Aorta (tissue), 5 donors: ENCODE data around the gene CDC25B. TPM values are rescaled to one million over a fixed set of nuclear protein-coding genes. Genes with fewer than 3 reads are reported as not detected.

ENCODE experiments used
- ATAC-seq: fragments of 200-7000 bp; cut with Tn5 transposase; one replicate; pipeline ENCODE4 v1.9.1; 2022; ENCODE audit warnings: moderate library complexity; ENCODE audit not compliant: low FRiP score
- DNase-seq, 2 donors: peaks; one replicate each; pipeline ENCODE4 v3.0.0-alpha.2; 2020
- H3K27ac ChIP-seq, 2 donors: one replicate each; pipeline ENCODE4 v1.5.1; 2013; ENCODE audit warnings: low read length in 2 of 2, mild to moderate bottlenecking in 2 of 2, moderate library complexity in 2 of 2, control low read depth in 1 of 2, inconsistent platforms in 1 of 2, low read depth in 1 of 2
- H3K27me3 ChIP-seq, 2 donors: one replicate each; pipeline ENCODE4 v1.6.1; 2013; ENCODE audit warnings: control low read depth in 1 of 2, low read length in 1 of 2, mild to moderate bottlenecking in 1 of 2, moderate library complexity in 1 of 2; ENCODE audit not compliant: insufficient read depth in 2 of 2, control insufficient read depth in 1 of 2
- H3K36me3 ChIP-seq, 2 donors: one replicate each; pipeline ENCODE4 v1.6.1; 2013; ENCODE audit warnings: control low read depth in 1 of 2, low read length in 1 of 2, mild to moderate bottlenecking in 1 of 2; ENCODE audit not compliant: insufficient read depth in 2 of 2, control insufficient read depth in 1 of 2
- H3K4me1 ChIP-seq, 2 donors: one replicate each; pipeline ENCODE4 v1.6.1; 2013; ENCODE audit warnings: low read length in 2 of 2, control low read depth in 1 of 2, mild to moderate bottlenecking in 1 of 2, moderate library complexity in 1 of 2; ENCODE audit not compliant: insufficient read depth in 2 of 2, control insufficient read depth in 1 of 2
- H3K4me3 ChIP-seq, 2 donors: one replicate each; pipeline ENCODE4 v1.5.1; 2013; ENCODE audit warnings: low read length in 2 of 2, control low read depth in 1 of 2, mild to moderate bottlenecking in 1 of 2
- H3K9me3 ChIP-seq: one replicate; pipeline ENCODE4 v1.6.1; 2013; ENCODE audit warnings: mild to moderate bottlenecking, low read length; ENCODE audit not compliant: control insufficient read depth
- WGBS, 2 donors: extraction: QIAGEN DNeasy Blood & Tissue Kit; methylation state at CpG; one replicate each; pipeline ENCODE4 v1.1.7; 2013; 5-methylcytosine and 5-hydroxymethylcytosine counted together
- intact Hi-C, 2 donors: fragments of 100-400 bp; cut with DNase I; formaldehyde crosslinking; loops; one replicate each; pipeline versions ENCODE4 v1.14.2 to v1.15.0; 2022
- polyA plus RNA-seq, 2 donors: library from polyadenylated mRNA; stranded (reverse); fragments of 200-250 nt; gene quantifications; one replicate each; pipeline ENCODE4 v1.2.3, GENCODE V29; 2013
- total RNA-seq, 2 donors: library from RNA; stranded (reverse); fragmentation: NEBNext Ultra II Directional; extraction: Animal tissue kit (Norgen Biotek cat#: 25700); gene quantifications; one replicate each; pipeline ENCODE4 v1.2.1, GENCODE V29; 2021
- donor health status: healthy with polysubstance abuse.
- donor health status: Bipolar disorder and iron deficiency.
- donor health status: DM: no; HTN: no; CAD: no.
- donor health status: DM: no; HTN: no; CAD: no.
- donor health status: DM: yes; HTN: yes; CAD: no.

The CDC25B gene
- total and polyA plus RNA-seq, 4 donors: 9.9 to 87.5 (median 42.9) TPM

- Histone ChIP-seq H3K4me1 (no peaks in the 10 kb centered on the region), H3K4me3 (no peak overlapping the region), H3K36me3 (peaks cover 0 to 7% of the 10 kb centered on the region in 2 donors), H3K27me3 (no peaks in the 10 kb centered on the region), H3K27ac (no peak overlapping the region), H3K9me3 (no peaks in the 10 kb centered on the region)
- intact Hi-C loops: no loop called here
- DNase-seq: no peak
- ATAC-seq: no peak
- WGBS, 2 donors: 78 to 80% methylated on average over 4 of the region's 4 CpGs
These were observed 58.4 kb downstream of the CDC25B start for GRCh38 chr20:3854462-3854871.

Other genes starting within 250 kb of the CDC25B start
- not detected for gene GFRA4, start 132.9 kb upstream of the CDC25B start, total RNA-seq
- not detected for gene GFRA4, start 132.9 kb upstream of the CDC25B start, polyA plus RNA-seq
- gene ADAM33, start 114.3 kb upstream of the CDC25B start, total RNA-seq: 10 to 100 TPM; 39.8 to 96.8 TPM
- gene ADAM33, start 114.3 kb upstream of the CDC25B start, polyA plus RNA-seq: 100 to 1,000 TPM in 1 of 2 donors, 10 to 100 TPM in 1; 36.9 to 352 TPM
- 10 to 100 TPM; 16.8 to 55.8 TPM for gene SIGLEC1, start 83.7 kb upstream of the CDC25B start, total RNA-seq
- gene SIGLEC1, start 83.7 kb upstream of the CDC25B start, polyA plus RNA-seq: 1 to 10 TPM; 2.8 to 4.5 TPM
- gene HSPA12B, start 63.6 kb upstream of the CDC25B start, total RNA-seq: 10 to 100 TPM; 10.8 to 21.2 TPM
- 1 to 10 TPM in 1 of 2 donors, under 1 TPM in 1; 0.25 to 2.3 TPM for gene HSPA12B, start 63.6 kb upstream of the CDC25B start, polyA plus RNA-seq
- gene ADISSP, start 28.6 kb upstream of the CDC25B start, total RNA-seq: 10 to 100 TPM; 13.9 to 21.1 TPM
- 10 to 100 TPM in 1 of 2 donors, 1 to 10 TPM in 1; 8.5 to 14.0 TPM for gene ADISSP, start 28.6 kb upstream of the CDC25B start, polyA plus RNA-seq
- gene SPEF1, start 14.9 kb upstream of the CDC25B start, total RNA-seq: not detected
- under 1 TPM in 1 of 2 donors, not detected in 1; 0.90 TPM for gene SPEF1, start 14.9 kb upstream of the CDC25B start, polyA plus RNA-seq
- 10 to 100 TPM; 79.7 to 89.4 TPM for gene CENPB, start 9.6 kb upstream of the CDC25B start, total RNA-seq
- gene CENPB, start 9.6 kb upstream of the CDC25B start, polyA plus RNA-seq: 10 to 100 TPM; 44.7 to 86.8 TPM
- gene AP5S1, start 24.2 kb downstream of the CDC25B start, total RNA-seq: 10 to 100 TPM in 1 of 2 donors, 1 to 10 TPM in 1; 9.9 to 12.3 TPM
- gene AP5S1, start 24.2 kb downstream of the CDC25B start, polyA plus RNA-seq: 1 to 10 TPM; 4.4 to 5.9 TPM
- 10 to 100 TPM; 33.4 to 36.1 TPM for gene MAVS, start 50.5 kb downstream of the CDC25B start, total RNA-seq
- 10 to 100 TPM; 11.1 to 14.6 TPM for gene MAVS, start 50.5 kb downstream of the CDC25B start, polyA plus RNA-seq
- 10 to 100 TPM; 45.7 to 53.2 TPM for gene PANK2, start 93.1 kb downstream of the CDC25B start, total RNA-seq
- 10 to 100 TPM; 21.4 to 45.3 TPM for gene PANK2, start 93.1 kb downstream of the CDC25B start, polyA plus RNA-seq
- gene RNF24, start 219.2 kb downstream of the CDC25B start, total RNA-seq: 10 to 100 TPM; 44.5 to 57.6 TPM
- gene RNF24, start 219.2 kb downstream of the CDC25B start, polyA plus RNA-seq: 10 to 100 TPM in 1 of 2 donors, 1 to 10 TPM in 1; 4.1 to 14.8 TPM